GM19351 (cell line): ENCODE measurements around the gene GPAT2.
"Not testable (repeated sequence)": the region's sequence is repeated elsewhere in the genome, so short reads cannot be mapped to it uniquely, and the experiment has no call there.

Experiments used
- ATAC-seq: cut with Tn5 transposase; IDR thresholded peaks from one replicate; pipeline ENCODE4 v1.9.1; 2021; ENCODE audit warnings: mild to moderate bottlenecking, moderate library complexity; ENCODE audit not compliant: unreplicated experiment

The GPAT2 gene

DNA sequence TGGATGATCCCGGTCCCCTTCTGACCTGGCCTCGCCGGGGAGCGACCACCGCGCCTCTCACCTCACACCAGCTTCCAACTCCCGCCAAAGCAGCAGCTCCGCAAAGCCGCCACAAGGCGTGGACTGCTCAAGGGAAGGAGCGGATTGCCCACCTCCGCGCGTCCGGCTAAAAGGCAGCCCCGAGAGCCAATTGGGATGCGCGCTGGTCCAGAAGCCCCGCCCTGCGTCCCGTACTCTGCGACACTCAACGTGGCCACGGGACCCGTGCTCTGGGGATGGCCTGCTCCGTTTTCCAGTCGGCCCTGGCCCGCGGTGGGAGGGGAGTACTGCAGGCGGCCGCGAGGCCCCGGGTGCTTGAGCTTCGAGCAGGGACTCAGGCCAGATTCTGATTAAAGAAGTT, at the start of gene GPAT2:
TSS of gene GPAT2 (minus strand) at position 125 of the 400 bp plus-strand sequence. CDS start 2,557 bp downstream, outside the sequence.
- not testable (repeated sequence) for ATAC-seq

DNA sequence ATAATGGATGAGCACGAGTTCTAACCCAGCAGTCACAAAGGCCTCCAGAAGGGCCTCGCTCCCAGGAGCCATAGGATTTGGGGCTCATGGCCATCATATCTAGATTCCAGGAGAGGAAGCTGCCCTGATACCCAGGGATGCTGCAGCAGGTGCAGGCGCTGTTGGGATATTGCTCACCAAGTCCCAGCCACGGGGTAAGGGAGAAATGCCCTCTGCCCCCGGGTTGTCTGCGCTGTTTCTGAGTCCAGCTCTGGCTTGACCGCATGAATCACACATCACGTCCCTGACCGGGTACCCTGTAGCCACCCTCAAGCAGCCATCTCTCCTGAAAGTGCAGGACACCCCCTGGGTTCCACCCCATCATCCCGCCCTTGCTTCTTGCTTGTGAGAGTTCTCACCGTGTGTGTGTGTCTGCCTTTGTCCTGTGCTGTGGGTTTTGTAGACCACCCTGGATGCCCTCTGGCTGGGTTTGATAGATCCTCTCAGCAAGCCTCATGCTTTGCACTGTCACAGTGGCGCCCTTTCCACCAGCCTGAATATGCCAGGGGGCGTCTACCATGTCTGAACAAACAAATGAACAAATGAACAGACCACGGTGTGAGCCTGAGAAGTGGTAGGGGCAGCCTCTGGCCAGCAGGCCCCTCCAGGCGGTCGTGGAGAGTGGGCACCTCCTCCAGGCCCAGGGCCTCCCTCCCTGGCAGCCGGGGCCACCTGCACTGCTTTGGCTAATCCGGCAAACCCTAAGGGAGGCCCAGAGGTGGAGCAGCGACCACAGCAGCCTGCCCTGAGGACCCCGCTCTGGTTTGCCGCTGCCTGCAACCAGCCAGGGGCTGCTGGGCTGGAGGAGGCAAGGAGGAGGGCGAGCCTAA, 49.5 kb upstream of the GPAT2 start:
- no peak for ATAC-seq

DNA sequence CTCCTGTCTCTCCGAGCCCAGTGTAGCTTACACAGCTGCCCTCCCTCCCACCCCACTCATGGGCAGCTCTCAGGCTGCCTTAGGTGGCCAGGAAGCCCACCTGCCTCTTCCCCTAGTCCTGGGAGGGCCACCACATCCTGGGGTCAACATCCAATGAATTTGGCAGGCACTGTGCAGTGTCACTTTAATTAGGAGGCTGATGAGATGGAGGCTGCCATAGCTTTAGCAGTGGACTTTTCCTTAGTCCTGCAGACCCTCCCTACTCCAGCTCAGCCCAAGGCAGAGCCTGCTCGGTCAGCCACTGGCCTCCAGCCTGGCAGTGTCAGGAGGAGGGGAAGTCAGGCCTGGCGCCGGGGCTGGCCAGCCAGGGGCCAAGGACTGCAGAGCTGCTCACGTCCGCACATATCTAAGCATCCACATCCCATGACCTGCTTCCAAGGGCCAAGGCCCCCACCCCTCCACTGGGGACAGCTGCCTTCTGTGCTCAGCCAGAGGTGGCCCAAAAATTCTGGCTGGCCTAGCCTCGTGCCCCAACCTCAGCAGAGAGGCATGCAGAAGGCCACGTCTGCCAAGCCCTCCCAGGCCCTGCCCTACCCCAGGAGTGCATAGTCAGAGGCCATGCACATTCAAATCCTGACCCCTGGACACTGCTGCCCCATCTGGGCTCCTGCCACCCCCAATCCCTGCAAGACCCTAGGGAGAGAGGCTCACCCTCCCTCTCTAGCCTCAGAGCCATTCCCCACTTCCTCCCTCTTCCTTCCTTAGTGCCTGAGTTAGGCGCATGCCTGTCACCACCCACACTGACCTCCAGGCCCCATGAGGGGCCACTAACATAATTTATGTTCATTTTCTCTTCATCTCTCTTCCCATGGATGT, 48.6 kb upstream of the GPAT2 start:
- ATAC-seq = no peak

GRCh38 chr2:96082211-96083063, 47.7 kb upstream of the GPAT2 start:
- no peak for ATAC-seq

GRCh38 chr2:96081042-96081441, 46.3 kb upstream of the GPAT2 start:
- ATAC-seq = no peak

- no peak for ATAC-seq
Measured at GRCh38 chr2:96075199-96075771, 40.6 kb upstream of the GPAT2 start.

DNA sequence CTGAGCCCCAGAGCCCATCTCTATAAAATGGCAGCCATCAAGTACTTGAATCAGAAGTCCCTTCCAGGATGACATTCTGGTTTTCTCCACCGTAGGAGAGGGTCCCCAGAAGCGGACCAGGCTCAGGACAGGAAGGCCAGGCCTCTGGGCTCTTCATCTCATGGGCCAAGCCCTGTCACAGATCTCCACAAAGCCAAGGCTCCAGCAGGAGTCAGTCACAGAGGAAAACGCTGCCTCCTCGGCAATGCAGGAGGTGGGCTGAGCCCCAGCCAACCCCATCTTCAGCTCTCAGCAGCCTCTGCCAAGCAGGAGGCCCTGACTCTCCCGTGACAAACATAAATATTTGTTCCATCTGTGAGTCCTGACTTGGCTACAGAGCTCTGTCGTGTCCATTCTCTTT, 39.4 kb upstream of the GPAT2 start:
- no peak for ATAC-seq

DNA sequence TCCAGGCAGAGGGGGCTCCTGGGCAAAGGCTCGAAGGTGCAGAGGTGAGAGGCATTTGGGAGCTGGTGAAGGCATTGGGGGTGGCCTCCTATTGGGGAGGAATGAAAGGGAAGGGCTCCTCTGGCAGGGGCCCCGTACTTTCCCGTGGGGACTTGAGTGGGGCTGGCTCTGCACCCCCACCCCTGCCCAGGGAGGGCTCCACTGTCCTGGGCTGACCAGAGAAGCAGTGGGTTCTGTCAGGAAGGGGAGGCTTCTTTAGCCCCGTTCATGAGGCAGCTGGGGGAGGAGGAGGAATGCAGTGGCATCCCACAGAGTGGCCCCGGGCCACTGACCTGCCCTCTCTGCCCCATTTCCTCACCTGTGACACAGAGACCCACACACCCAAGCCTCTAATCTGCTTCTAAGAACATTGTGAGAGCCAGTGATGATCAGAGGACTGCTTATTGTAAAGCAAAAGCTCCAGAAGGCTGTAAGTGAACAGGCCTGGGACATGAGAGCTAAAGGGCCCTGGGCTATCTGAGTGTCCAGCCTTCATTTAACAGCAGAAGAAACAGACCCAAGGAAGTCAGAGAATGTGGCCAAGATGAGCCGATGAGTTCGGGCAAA, 38.6 kb upstream of the GPAT2 start:
- no peak for ATAC-seq

DNA sequence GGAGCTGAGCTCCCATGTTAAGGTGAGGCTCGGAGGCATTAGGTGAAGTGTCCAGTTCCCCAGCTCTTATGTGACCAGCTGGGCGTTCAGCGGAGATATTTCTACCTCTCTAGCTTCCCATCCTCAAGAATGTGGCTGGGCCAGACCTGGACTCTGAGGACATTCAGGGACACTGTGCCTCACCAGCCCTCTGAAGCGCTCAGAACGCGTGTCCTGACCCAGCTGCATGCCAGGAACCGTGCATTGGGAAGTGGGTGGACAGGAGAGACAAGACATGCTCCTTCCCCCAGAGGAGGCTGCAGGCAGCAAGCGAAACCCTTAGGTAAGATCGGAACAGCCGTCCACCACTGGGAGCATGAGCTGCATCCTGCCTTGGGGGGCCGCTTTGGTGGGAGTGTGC, 38.0 kb upstream of the GPAT2 start:
- no peak for ATAC-seq

- ATAC-seq = not testable (repeated sequence)
Measured at GRCh38 chr2:96071977-96072491, 37.3 kb upstream of the GPAT2 start.

DNA sequence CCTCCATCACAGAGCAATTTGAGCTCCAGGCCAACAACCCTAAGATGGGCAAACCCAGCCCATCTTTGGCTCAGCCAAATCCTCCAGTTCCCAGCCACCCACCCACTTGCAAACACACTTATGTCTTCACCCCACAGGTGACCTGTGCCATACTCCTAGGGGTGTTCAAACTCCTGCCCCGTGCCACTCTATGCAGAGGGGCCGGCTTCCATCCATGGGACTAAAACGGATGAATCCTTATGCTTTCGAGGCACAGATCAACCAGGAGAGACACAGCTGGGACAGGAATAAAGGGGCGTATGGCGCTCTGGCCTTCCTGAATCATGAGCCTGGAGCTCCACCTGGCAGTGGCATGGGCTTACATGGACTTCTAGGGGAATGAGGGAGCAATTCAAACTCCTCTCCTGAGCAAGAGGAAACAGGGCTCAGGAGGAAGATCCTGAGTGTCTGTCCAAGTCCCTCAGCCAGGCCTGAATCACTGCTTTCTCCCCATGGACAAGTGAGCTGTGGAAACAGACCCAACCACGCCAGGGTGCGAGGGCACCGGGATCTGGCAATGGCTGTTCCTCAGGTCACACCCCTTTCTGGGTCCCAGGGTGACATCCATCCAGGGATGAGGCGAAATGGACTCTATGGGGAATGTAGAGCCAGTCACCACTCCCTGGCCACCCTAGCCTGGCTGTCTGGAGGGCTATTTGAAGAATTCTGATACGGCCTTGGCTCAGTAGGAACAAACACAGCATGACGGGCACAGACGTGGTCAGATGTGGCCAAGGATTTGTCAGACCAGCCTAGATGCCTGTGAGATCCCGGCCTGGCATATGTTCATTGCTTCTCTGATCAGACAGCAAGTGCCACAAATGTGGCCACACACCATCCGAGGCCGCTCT, 36.6 kb upstream of the GPAT2 start:
- ATAC-seq = not testable (repeated sequence)

GRCh38 chr2:96070351-96070750, 35.6 kb upstream of the GPAT2 start:
- ATAC-seq = not testable (repeated sequence)

GRCh38 chr2:96069878-96070277, 35.2 kb upstream of the GPAT2 start:
- not testable (repeated sequence) for ATAC-seq

GRCh38 chr2:96067902-96068581, 33.3 kb upstream of the GPAT2 start:
- ATAC-seq = not testable (repeated sequence)

GRCh38 chr2:96067098-96067660, 32.5 kb upstream of the GPAT2 start:
- ATAC-seq = not testable (repeated sequence)

GRCh38 chr2:96066511-96066910, 31.8 kb upstream of the GPAT2 start:
- ATAC-seq = not testable (repeated sequence)

DNA sequence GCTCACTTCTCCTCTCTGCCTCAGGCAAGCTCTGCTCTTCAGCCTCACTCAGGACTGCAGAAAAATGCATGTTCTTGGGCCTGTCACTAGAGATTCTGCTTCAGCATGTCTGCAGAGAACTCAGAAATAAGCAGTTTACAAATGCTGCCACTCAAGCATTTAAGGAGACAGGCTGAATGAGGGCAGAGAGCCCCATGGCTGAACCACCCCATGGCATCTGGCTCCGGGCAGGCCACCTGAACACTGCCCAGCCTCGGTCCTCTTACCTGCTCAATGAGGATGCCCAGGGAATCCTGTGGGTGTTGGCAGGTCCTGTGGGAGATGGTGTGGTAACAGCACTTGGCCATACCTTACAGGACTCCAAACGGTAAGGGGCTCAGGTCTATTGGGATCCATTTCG, 31.2 kb upstream of the GPAT2 start:
- ATAC-seq = not testable (repeated sequence)

- no peak for ATAC-seq
Measured at GRCh38 chr2:96065381-96065930, 30.7 kb upstream of the GPAT2 start.
